Muscle layer of duodenum (tissue), 2 donors: ENCODE data around the gene WDR64.
"Not testable (repeated sequence)": the region's sequence is repeated elsewhere in the genome, so short reads cannot be mapped to it uniquely, and the experiment has no call there.

Experiments
- H3K27ac ChIP-seq: one replicate; pipeline ENCODE4 v1.7.0; 2013; ENCODE audit warnings: mild to moderate bottlenecking, low read length
- H3K27me3 ChIP-seq: one replicate; pipeline ENCODE4 v1.7.0; 2013; ENCODE audit warnings: low read depth, mild to moderate bottlenecking, control low read depth, low read length
- H3K36me3 ChIP-seq, 2 donors: one replicate each; pipeline ENCODE4 v1.7.0; 2013; ENCODE audit warnings: low read length in 2 of 2, control low read depth in 1 of 2, mild to moderate bottlenecking in 1 of 2; ENCODE audit not compliant: insufficient read depth in 2 of 2, control insufficient read depth in 1 of 2
- H3K4me1 ChIP-seq, 2 donors: one replicate each; pipeline ENCODE4 v1.7.0; 2013; ENCODE audit warnings: low read length in 2 of 2, mild to moderate bottlenecking in 2 of 2, control low read depth in 1 of 2, moderate library complexity in 1 of 2; ENCODE audit not compliant: insufficient read depth in 2 of 2, control insufficient read depth in 1 of 2
- H3K4me3 ChIP-seq, 2 donors: one replicate each; pipeline ENCODE4 v1.7.0; 2013; ENCODE audit warnings: low read length in 2 of 2, low read depth in 1 of 2, mild to moderate bottlenecking in 1 of 2
- H3K9me3 ChIP-seq, 2 donors: one replicate each; pipeline ENCODE4 v1.7.0; 2013; ENCODE audit warnings: low read length in 2 of 2, control low read depth in 1 of 2, mild to moderate bottlenecking in 1 of 2; ENCODE audit not compliant: control insufficient read depth in 1 of 2
- donor health status: healthy.

The WDR64 gene

GRCh38 chr1:241660424-241660972 is 8.4 kb downstream of the WDR64 start:
- H3K27me3 ChIP-seq = no peaks in the 10 kb centered on the region
- no peaks in the 10 kb centered on the region for H3K4me1 ChIP-seq
- H3K36me3 ChIP-seq = no peaks in the 10 kb centered on the region
- H3K27ac ChIP-seq = no peak overlapping the region
- H3K9me3 ChIP-seq = no peaks in the 10 kb centered on the region
- H3K4me3 ChIP-seq = no peak overlapping the region

DNA sequence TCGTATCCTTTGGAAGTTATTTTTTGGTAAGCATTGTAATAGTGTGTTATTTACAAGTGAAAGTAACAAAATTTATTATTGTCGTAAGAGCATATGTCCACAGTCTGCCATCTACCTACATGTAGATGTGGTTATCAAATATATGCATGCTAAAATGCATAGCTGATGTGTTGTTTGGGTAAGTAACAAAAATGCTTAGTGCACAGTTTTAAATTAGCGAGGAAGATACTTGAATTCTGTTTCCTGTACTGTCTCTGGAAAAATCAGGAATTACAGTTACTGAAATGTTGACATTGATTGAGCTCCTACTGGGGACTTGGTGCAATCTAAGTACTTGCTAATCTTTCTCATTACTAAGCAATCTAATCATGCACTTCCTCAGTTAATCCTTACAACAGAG is 14.3 kb downstream of the WDR64 start:
- Histone ChIP-seq H3K4me1 (no peaks in the 10 kb centered on the region), H3K36me3 (no peaks in the 10 kb centered on the region), H3K4me3 (no peak overlapping the region), H3K27ac (no peak overlapping the region), H3K9me3 (no peaks in the 10 kb centered on the region), H3K27me3 (no peaks in the 10 kb centered on the region)

DNA sequence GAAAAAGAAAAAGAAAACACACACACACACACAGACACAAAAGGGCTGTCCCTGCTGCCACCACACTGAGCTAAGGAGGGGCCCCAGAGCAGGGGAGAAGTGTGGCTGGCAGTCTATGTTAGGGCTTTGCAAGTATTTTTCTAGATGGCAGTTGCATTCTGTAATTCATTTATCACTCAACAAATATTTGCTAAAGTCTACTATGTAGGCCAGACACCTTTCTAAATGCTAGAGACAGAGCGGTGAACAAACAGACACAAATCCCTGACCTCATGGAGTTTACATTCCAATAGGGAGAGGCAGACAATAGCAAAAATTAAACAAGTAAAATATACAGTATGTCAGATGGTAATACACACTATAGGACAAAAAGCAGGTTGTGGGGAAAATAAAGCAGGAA is 20.2 kb downstream of the WDR64 start:
- no peak overlapping the region for H3K4me3 ChIP-seq
- no peaks in the 10 kb centered on the region for H3K4me1 ChIP-seq
- no peaks in the 10 kb centered on the region for H3K27me3 ChIP-seq
- no peaks in the 10 kb centered on the region for H3K9me3 ChIP-seq
- H3K27ac ChIP-seq = no peak overlapping the region
- no peaks in the 10 kb centered on the region for H3K36me3 ChIP-seq

DNA sequence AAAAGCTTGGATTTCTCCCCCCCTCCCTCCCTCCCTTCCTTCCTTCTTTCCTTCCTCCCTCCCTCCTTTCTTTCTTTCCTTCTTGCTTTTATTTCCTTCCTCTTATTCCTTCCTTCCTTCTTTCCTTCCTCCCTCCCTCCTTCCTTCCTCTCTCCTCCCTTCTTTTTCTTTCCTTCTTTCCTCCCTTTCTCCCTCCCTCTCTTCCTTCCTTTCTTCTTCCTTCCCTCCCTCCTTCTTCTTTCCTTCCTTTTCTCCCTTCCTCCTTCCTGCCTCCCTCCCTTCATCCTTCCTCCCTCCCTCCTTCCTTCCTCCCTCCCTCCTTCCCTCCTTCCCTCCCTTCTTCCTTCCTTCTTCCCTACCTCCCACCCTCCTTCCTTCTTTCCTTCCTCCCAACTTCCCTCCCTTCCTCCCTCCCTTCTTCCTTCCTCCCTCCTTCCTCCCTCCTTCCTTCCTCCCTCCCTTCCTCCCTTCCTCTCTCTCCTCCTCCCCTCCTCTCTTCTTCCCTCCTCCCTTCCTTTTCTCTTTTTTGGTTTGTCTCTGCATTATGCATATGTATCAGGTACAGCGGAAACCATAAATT is 22.8 kb downstream of the WDR64 start:
- no peaks in the 10 kb centered on the region for H3K27me3 ChIP-seq
- H3K9me3 ChIP-seq = no peaks in the 10 kb centered on the region
- H3K36me3 ChIP-seq = no peaks in the 10 kb centered on the region
- H3K27ac ChIP-seq = no peak overlapping the region
- no peak overlapping the region for H3K4me3 ChIP-seq
- H3K4me1 ChIP-seq = no peaks in the 10 kb centered on the region

DNA sequence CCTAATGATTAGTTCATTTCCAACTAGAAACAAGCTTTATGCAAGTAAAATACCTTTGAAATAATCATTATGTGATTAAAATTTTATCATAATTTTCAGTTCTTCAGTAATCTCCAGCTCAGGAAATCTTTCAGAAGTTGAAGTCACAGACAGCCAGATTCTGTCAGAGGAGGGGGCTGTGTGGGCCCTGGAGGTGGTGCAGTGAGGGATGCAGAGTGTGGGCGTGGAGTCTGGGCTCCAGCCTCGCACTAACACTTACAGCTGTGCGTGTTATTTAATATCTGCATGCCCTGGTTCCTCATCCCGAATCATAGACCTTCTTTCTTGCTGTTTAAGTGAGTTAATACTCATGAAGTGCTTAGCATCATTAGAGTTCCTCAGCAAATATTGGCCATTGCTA is 23.9 kb downstream of the WDR64 start:
- Histone ChIP-seq H3K4me3 (no peak overlapping the region), H3K36me3 (no peaks in the 10 kb centered on the region), H3K27ac (no peak overlapping the region), H3K4me1 (no peaks in the 10 kb centered on the region), H3K9me3 (no peaks in the 10 kb centered on the region), H3K27me3 (no peaks in the 10 kb centered on the region)

DNA sequence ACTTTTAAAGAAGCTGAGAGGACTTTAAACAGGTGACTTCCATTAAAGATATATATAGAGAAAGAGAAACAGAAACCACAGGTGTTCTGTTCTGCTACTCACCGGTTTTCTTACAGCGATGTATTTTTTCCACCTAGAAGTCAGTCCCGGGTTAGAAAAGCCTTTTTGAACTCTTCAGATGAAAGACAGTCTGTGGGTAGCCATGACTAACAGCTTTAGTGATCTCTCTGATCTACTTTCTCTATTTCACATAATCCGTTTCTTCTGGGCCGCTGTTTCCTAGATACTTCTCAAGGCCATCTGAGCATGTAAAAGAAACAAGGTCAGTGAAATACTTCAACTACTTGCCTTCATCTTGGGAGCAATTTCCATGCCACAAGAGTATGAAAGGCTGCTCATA is 25.1 kb downstream of the WDR64 start:
- H3K27ac ChIP-seq = no peak overlapping the region
- no peaks in the 10 kb centered on the region for H3K36me3 ChIP-seq

GRCh38 chr1:241678536-241678935 is 26.5 kb downstream of the WDR64 start:
- Histone ChIP-seq H3K4me3 (no peak overlapping the region), H3K36me3 (no peaks in the 10 kb centered on the region)

More for the DNA sequence above, 25.1 kb downstream of the WDR64 start:
- Histone ChIP-seq H3K4me3 (no peak overlapping the region), H3K9me3 (no peaks in the 10 kb centered on the region), H3K4me1 (no peaks in the 10 kb centered on the region), H3K27me3 (no peaks in the 10 kb centered on the region)

GRCh38 chr1:241679404-241679803 is 27.3 kb downstream of the WDR64 start:
- H3K4me3 ChIP-seq = no peak overlapping the region
- no peaks in the 10 kb centered on the region for H3K36me3 ChIP-seq
- no peaks in the 10 kb centered on the region for H3K4me1 ChIP-seq

More at GRCh38 chr1:241678536-241678935, 26.5 kb downstream of the WDR64 start:
- no peaks in the 10 kb centered on the region for H3K27me3 ChIP-seq
- H3K4me1 ChIP-seq = no peaks in the 10 kb centered on the region
- H3K9me3 ChIP-seq = no peaks in the 10 kb centered on the region
- no peak overlapping the region for H3K27ac ChIP-seq

GRCh38 chr1:241679961-241680360 is 27.9 kb downstream of the WDR64 start:
- Histone ChIP-seq H3K9me3 (no peaks in the 10 kb centered on the region), H3K27ac (no peak overlapping the region), H3K4me1 (no peaks in the 10 kb centered on the region), H3K4me3 (no peak overlapping the region), H3K36me3 (no peaks in the 10 kb centered on the region), H3K27me3 (no peaks in the 10 kb centered on the region)

More at GRCh38 chr1:241679404-241679803, 27.3 kb downstream of the WDR64 start:
- H3K27ac ChIP-seq = no peak overlapping the region
- no peaks in the 10 kb centered on the region for H3K27me3 ChIP-seq
- no peaks in the 10 kb centered on the region for H3K9me3 ChIP-seq

GRCh38 chr1:241681861-241682448 is 29.9 kb downstream of the WDR64 start:
- H3K36me3 ChIP-seq, H3K27me3 ChIP-seq, H3K4me1 ChIP-seq, H3K9me3 ChIP-seq, H3K27ac ChIP-seq, H3K4me3 ChIP-seq: not testable (repeated sequence)

DNA sequence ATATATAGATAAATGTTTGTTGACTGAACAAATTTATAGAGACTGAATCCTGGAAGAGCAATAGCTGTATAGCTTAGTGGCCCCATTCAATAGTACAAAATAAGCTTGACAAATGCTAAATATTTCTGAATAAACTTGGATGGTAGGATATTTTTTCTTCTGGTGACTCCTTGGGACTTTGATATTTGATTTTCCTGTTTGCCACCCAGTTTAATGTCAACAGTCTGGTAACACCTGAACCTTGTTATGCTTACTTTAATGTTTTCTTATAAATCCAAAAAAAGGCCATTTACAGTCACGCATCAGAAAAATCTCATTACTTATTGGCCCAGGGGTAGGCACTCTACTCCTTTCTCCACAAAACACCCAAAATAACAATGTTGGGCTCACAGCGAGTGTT is 30.8 kb downstream of the WDR64 start:
- Histone ChIP-seq H3K4me3 (no peak overlapping the region), H3K36me3 (no peaks in the 10 kb centered on the region), H3K27me3 (no peaks in the 10 kb centered on the region), H3K4me1 (no peaks in the 10 kb centered on the region), H3K9me3 (no peaks in the 10 kb centered on the region), H3K27ac (no peak overlapping the region)

GRCh38 chr1:241684108-241684507 is 32.0 kb downstream of the WDR64 start:
- Histone ChIP-seq H3K4me1 (no peaks in the 10 kb centered on the region), H3K36me3 (no peaks in the 10 kb centered on the region)

More at GRCh38 chr1:241684108-241684507, 32.0 kb downstream of the WDR64 start:
- no peak overlapping the region for H3K4me3 ChIP-seq
- no peaks in the 10 kb centered on the region for H3K27me3 ChIP-seq
- H3K9me3 ChIP-seq = no peaks in the 10 kb centered on the region
- H3K27ac ChIP-seq = no peak overlapping the region
